Urinary bladder (tissue), 4 donors: ENCODE data around the gene PANX2. TPM values are rescaled to one million over a fixed set of nuclear protein-coding genes. Genes with fewer than 3 reads are reported as not detected.
A peak's percentile ranks its signal among the peaks of the same experiment; 100 is the strongest.

Experiments used
- DNase-seq: peaks from one replicate; pipeline ENCODE4 v3.0.0-alpha.2; 2015; ENCODE audit errors: extremely low spot score
- H3K27ac ChIP-seq: one replicate; pipeline ENCODE4 v1.5.1; 2013; ENCODE audit warnings: low read depth, mild to moderate bottlenecking, moderate library complexity
- H3K36me3 ChIP-seq: one replicate; pipeline ENCODE4 v1.6.1; 2013; ENCODE audit warnings: mild to moderate bottlenecking, moderate library complexity; ENCODE audit not compliant: insufficient read depth
- H3K4me1 ChIP-seq: one replicate; pipeline ENCODE4 v1.6.1; 2013; ENCODE audit warnings: mild to moderate bottlenecking, moderate library complexity; ENCODE audit not compliant: insufficient read depth
- H3K4me3 ChIP-seq: one replicate; pipeline ENCODE4 v1.5.1; 2013; ENCODE audit warnings: low read depth, low read length
- WGBS: extraction: QIAGEN DNeasy Blood & Tissue Kit; methylation state at CpG from one replicate; pipeline ENCODE4 v1.1.7; 2013; 5-methylcytosine and 5-hydroxymethylcytosine counted together
- polyA plus RNA-seq: library from polyadenylated mRNA; stranded (reverse); fragments of 200-250 nt; gene quantifications from one replicate; pipeline ENCODE4 v1.2.3, GENCODE V29; 2013
- total RNA-seq: library from RNA; depleted of rRNA; stranded (reverse); fragments of >200 nt; gene quantifications from one replicate; pipeline ENCODE4 v1.2.3, GENCODE V29; 2014
- donor health status: healthy with polysubstance abuse.
- donor health status: healthy.

PANX2 gene
- total and polyA plus RNA-seq, 2 donors, result 0.63 to 2.3 TPM

GRCh38 chr22:50208939-50209892 is 38.7 kb downstream of the PANX2 start:
- no peak for DNase-seq
- H3K36me3 ChIP-seq, result no peaks in the 10 kb centered on the region
- H3K4me3 ChIP-seq, result no peak overlapping the region
- WGBS, result 82% methylated on average over 31 of the region's 31 CpGs
- no peaks in the 10 kb centered on the region for H3K4me1 ChIP-seq
- no peak overlapping the region for H3K27ac ChIP-seq

GRCh38 chr22:50209893-50210292 is 39.4 kb downstream of the PANX2 start:
- no peaks in the 10 kb centered on the region for H3K36me3 ChIP-seq
- H3K4me1 ChIP-seq, result no peaks in the 10 kb centered on the region
- DNase-seq, result peak; percentile 28
- no peak overlapping the region for H3K4me3 ChIP-seq
- 62% methylated on average over 20 of the region's 20 CpGs for WGBS
- no peak overlapping the region for H3K27ac ChIP-seq

GRCh38 chr22:50210378-50211139 is 40.0 kb downstream of the PANX2 start:
- DNase-seq, result no peak
- no peak overlapping the region for H3K27ac ChIP-seq
- H3K4me3 ChIP-seq, result no peak overlapping the region
- 90% methylated on average over 32 of the region's 32 CpGs for WGBS
- H3K4me1 ChIP-seq, result no peaks in the 10 kb centered on the region
- H3K36me3 ChIP-seq, result no peaks in the 10 kb centered on the region

GRCh38 chr22:50211147-50211546 is 40.6 kb downstream of the PANX2 start:
- H3K36me3 ChIP-seq, result no peaks in the 10 kb centered on the region
- H3K27ac ChIP-seq, result no peak overlapping the region
- H3K4me1 ChIP-seq, result no peaks in the 10 kb centered on the region
- 89% methylated on average over 14 of the region's 14 CpGs for WGBS
- DNase-seq, result no peak
- H3K4me3 ChIP-seq, result no peak overlapping the region

GRCh38 chr22:50213263-50213662 is 42.7 kb downstream of the PANX2 start:
- Histone ChIP-seq H3K4me3 (no peak overlapping the region), H3K4me1 (no peaks in the 10 kb centered on the region), H3K27ac (no peak overlapping the region), H3K36me3 (peaks cover 5% of the 10 kb centered on the region)
- no peak for DNase-seq
- WGBS, result 97% methylated on average over 9 of the region's 9 CpGs

- Histone ChIP-seq H3K4me1 (no peaks in the 10 kb centered on the region), H3K36me3 (peaks cover 5% of the 10 kb centered on the region), H3K27ac (no peak overlapping the region), H3K4me3 (no peak overlapping the region)
- 74% methylated on average over 17 of the region's 17 CpGs for WGBS
- DNase-seq, result no peak
Measured at GRCh38 chr22:50215297-50216054, 44.9 kb downstream of the PANX2 start.

- DNase-seq, result no peak
- peaks cover 5% of the 10 kb centered on the region for H3K36me3 ChIP-seq
- H3K4me1 ChIP-seq, result no peaks in the 10 kb centered on the region
- 81% methylated on average over 15 of the region's 15 CpGs for WGBS
- H3K4me3 ChIP-seq, result no peak overlapping the region
- no peak overlapping the region for H3K27ac ChIP-seq
Measured at GRCh38 chr22:50216055-50216683, 45.6 kb downstream of the PANX2 start.

- DNase-seq, result no peak
- H3K4me1 ChIP-seq, result no peaks in the 10 kb centered on the region
- 93% methylated on average over 57 of the region's 57 CpGs for WGBS
- peaks cover 5% of the 10 kb centered on the region for H3K36me3 ChIP-seq
- H3K27ac ChIP-seq, result no peak overlapping the region
- no peak overlapping the region for H3K4me3 ChIP-seq
Measured at GRCh38 chr22:50216684-50217520, 46.4 kb downstream of the PANX2 start.

- Histone ChIP-seq H3K4me1 (no peaks in the 10 kb centered on the region), H3K4me3 (no peak overlapping the region), H3K36me3 (peaks cover 5% of the 10 kb centered on the region), H3K27ac (no peak overlapping the region)
- DNase-seq, result no peak
- 89% methylated on average over 21 of the region's 21 CpGs for WGBS
Measured at GRCh38 chr22:50217543-50218152, 47.1 kb downstream of the PANX2 start.

GRCh38 chr22:50218153-50218995 is 47.8 kb downstream of the PANX2 start:
- Histone ChIP-seq H3K27ac (no peak overlapping the region), H3K4me1 (no peaks in the 10 kb centered on the region), H3K36me3 (peaks cover 8% of the 10 kb centered on the region), H3K4me3 (no peak overlapping the region)
- 88% methylated on average over 43 of the region's 43 CpGs for WGBS
- no peak for DNase-seq

- WGBS, result 69% methylated on average over 42 of the region's 42 CpGs
- H3K27ac ChIP-seq, result no peak overlapping the region
Measured at GRCh38 chr22:50218996-50219727, 48.6 kb downstream of the PANX2 start.

More at GRCh38 chr22:50218996-50219727, 48.6 kb downstream of the PANX2 start:
- H3K4me1 ChIP-seq, result no peaks in the 10 kb centered on the region
- peak; percentile 10 for DNase-seq
- no peak overlapping the region for H3K4me3 ChIP-seq
- peaks cover 8% of the 10 kb centered on the region for H3K36me3 ChIP-seq
